Progenitor cell of endocrine pancreas (in vitro differentiated cells): ENCODE results near the gene SMIM26. TPM values are rescaled to one million over a fixed set of nuclear protein-coding genes. Genes with fewer than 3 reads are reported as not detected.
"Not testable (repeated sequence)": the region's sequence is repeated elsewhere in the genome, so short reads cannot be mapped to it uniquely, and the experiment has no call there.

Experiments used
- DNase-seq: peaks from one replicate; pipeline ENCODE4 v3.0.0; 2021; ENCODE audit warnings: low spot score; ENCODE audit not compliant: unreplicated experiment
- H3K27ac Mint-ChIP-seq: 2 replicates; pipeline ENCODE4 v1.8.0; 2021; ENCODE audit warnings: mild to moderate bottlenecking, moderate library complexity, mixed read lengths
- H3K27me3 Mint-ChIP-seq: 2 replicates; pipeline ENCODE4 v1.8.0; 2021; ENCODE audit warnings: mixed read lengths
- H3K36me3 Mint-ChIP-seq: 2 replicates; pipeline ENCODE4 v1.8.0; 2022; ENCODE audit warnings: mixed read lengths; ENCODE audit not compliant: insufficient read depth
- H3K4me1 Mint-ChIP-seq: 2 replicates; pipeline ENCODE4 v1.8.0; 2021; ENCODE audit warnings: low read depth, mixed read lengths
- H3K4me3 Mint-ChIP-seq: 2 replicates; pipeline ENCODE4 v1.8.0; 2021; ENCODE audit warnings: low read depth, mild to moderate bottlenecking, moderate library complexity, mixed read lengths
- H3K9me3 Mint-ChIP-seq: 2 replicates; pipeline ENCODE4 v1.8.0; 2021; ENCODE audit warnings: low read depth, mixed read lengths
- long read RNA-seq: library from polyadenylated mRNA; unstranded; transcript quantifications from one replicate; pipeline ENCODE4 v2.0.0, GENCODE V29; 2020
- total RNA-seq: library from RNA; stranded (reverse); gene quantifications from 2 replicates; pipeline ENCODE4 v1.2.1, GENCODE V29; 2021
- TF ChIP-seq, protein P1 (sequence below): fragments of 200-600 bp; sonication (generic); IDR thresholded peaks from one replicate; pipeline ENCODE4 v1.5.0; 2021; ENCODE audit warnings: antibody characterized with exemption, mild to moderate bottlenecking; ENCODE audit not compliant: unreplicated experiment

The SMIM26 gene, protein sequence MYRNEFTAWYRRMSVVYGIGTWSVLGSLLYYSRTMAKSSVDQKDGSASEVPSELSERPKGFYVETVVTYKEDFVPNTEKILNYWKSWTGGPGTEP
- 61.0 and 66.1 TPM in 2 replicates for total RNA-seq
- long read RNA-seq, transcript SMIM26-202 (2 exons, 575 nt): major isoform, 8 of 12 reads
- long read RNA-seq, partial matches to known transcripts: 0 of 12 reads
- long read RNA-seq, other reads (novel, unspliced or antisense): 0 of 12 reads

DNA sequence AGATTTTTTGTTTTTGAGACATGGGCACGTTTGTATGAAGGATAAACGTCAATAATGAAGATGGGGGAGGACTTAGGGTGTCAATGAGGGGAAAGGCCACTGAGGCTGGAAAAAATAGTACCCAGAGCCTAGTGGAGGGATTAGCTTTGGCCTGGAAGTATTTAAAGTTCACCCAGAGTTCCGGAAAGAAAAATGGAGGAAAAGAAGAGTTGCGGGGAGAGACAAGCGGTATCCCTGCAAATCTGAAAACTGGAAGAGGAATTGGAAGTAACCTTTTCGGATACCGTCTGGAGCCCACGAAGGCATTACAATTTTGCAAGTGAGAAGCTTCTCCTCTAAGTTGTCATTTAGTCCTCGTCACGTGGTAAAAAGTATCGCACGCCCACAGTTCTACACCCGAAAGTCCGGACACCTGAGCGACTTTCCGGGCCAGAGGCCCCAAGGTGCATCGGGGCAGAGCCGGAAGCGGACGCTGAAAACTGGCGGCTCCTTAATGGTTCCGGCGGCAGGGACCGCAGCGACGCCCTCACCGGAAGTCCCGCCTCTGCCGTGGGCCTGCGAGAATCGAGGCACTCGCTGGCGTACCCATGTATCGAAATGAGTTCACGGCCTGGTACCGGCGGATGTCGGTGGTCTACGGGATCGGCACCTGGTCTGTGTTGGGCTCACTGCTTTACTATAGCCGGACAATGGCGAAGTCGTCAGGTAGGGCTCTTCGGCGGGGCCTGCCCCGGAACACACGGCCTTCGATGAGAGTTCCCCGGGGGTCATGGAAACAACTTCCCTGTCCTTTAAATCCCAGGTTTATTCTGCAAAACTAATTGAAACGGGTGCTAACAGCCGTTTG lies at the start of gene SMIM26:
Gene SMIM26, plus strand, starts transcription at position 541 of the 847 bp plus-strand sequence. Its CDS starts 47 bp downstream, at position 588.
- Mint-ChIP-seq H3K4me3 (peak within 1 kb of the TSS; percentile 92), H3K9me3 (peaks cover 3% of the 10 kb centered on the region), H3K27ac (peak within 1 kb of the TSS; percentile 98), H3K4me1 (peaks cover 8% of the 10 kb centered on the region), H3K27me3 (no peaks in the 10 kb centered on the region), H3K36me3 (peaks cover 12% of the 10 kb centered on the region)
- peak; percentile 66 for DNase-seq
- TF ChIP-seq, protein P1, sequence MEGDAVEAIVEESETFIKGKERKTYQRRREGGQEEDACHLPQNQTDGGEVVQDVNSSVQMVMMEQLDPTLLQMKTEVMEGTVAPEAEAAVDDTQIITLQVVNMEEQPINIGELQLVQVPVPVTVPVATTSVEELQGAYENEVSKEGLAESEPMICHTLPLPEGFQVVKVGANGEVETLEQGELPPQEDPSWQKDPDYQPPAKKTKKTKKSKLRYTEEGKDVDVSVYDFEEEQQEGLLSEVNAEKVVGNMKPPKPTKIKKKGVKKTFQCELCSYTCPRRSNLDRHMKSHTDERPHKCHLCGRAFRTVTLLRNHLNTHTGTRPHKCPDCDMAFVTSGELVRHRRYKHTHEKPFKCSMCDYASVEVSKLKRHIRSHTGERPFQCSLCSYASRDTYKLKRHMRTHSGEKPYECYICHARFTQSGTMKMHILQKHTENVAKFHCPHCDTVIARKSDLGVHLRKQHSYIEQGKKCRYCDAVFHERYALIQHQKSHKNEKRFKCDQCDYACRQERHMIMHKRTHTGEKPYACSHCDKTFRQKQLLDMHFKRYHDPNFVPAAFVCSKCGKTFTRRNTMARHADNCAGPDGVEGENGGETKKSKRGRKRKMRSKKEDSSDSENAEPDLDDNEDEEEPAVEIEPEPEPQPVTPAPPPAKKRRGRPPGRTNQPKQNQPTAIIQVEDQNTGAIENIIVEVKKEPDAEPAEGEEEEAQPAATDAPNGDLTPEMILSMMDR: no peak

DNA sequence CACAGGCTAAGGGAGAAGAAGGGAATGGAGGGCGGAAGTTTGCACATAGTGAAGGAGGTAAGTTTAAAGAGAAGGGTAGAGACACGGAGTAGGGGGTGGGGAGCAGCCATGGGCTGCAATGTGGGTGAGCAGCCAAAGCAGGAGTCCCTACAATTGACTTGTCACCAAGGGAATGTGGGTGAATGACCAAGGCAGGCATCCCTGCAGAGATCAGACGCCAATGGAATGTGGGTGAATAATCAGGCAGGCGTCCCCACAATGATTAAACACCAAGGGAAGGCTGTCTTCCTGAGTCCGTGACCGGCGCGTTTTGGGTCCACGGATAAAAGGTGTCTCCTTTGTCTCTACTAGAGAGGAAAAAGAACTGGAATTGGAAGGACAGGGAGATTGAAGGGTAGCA lies 45.2 kb upstream of the SMIM26 start:
- not testable (repeated sequence) for H3K27ac Mint-ChIP-seq, DNase-seq, H3K4me3 Mint-ChIP-seq, H3K9me3 Mint-ChIP-seq, H3K4me1 Mint-ChIP-seq, H3K27me3 Mint-ChIP-seq
- H3K36me3 Mint-ChIP-seq: peaks cover 14% of the 10 kb centered on the region

DNA sequence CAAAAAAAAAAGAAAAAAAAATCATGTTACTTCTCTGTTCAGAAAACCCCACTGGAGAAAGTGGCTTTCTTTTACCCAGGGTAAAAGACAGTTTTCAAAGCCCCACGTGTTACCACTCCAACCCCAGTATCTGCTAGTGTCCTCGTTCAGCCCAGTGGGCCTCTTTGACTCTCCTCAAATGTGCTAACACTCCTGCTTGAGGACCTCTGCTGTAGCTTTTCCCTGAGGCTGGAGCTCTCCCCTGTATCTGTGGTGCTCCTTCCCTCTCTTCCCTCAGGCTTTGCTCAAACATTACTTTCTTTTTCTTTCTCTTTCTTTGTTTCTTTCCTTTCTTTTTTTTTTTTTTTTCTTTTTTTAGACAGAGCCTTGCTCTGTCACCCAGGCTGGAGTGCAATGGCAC lies 44.2 kb upstream of the SMIM26 start:
- Mint-ChIP-seq H3K27ac (peak overlapping the region; percentile 21), H3K27me3 (no peaks in the 10 kb centered on the region), H3K4me3 (no peak overlapping the region), H3K36me3 (peaks cover 16% of the 10 kb centered on the region), H3K9me3 (no peaks in the 10 kb centered on the region), H3K4me1 (no peaks in the 10 kb centered on the region)
- TF ChIP-seq, protein P1: no peak
- DNase-seq: no peak

DNA sequence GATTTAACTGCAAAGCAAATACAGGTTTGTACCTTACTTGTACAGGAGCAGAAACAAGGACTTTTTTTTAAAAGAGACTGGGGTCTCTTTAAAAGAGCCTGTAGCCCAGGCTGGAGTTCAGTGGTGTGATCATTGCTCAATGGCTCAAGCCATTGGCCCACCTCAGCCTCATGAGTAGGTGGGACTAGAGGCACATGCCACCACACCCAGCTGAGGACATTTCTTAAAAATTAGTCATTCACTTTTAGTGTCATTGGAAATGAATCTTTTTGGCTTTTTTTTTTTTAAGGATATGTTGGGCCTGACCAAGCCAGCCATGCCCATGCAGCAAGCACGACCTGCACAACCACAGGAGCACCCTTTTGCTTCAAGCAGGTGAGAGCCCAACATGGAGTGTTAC lies 42.6 kb upstream of the SMIM26 start:
- H3K4me1 Mint-ChIP-seq: no peaks in the 10 kb centered on the region
- TF ChIP-seq, protein P1: no peak
- no peak overlapping the region for H3K27ac Mint-ChIP-seq
- no peaks in the 10 kb centered on the region for H3K9me3 Mint-ChIP-seq
- H3K27me3 Mint-ChIP-seq: no peaks in the 10 kb centered on the region
- peaks cover 21% of the 10 kb centered on the region for H3K36me3 Mint-ChIP-seq
- DNase-seq: no peak
- no peak overlapping the region for H3K4me3 Mint-ChIP-seq

DNA sequence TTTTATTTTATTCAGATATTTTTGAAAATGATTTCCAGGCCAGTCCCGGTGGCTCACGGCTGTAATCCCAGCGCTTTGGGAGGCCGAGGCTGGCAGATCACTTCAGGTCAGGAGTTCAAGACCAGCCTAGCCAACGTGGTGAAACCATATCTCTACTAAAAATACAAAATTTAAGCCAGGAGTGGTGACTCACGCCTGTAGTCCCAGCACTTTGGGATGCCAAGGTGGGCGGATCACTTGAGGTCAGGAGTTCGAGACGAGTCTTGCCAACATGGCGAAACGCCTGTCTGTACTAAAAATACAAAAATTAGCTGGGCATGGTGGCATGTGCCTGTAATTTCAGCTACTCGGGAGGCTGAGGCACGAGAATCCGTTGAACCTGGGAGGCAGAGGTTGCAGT lies 40.5 kb upstream of the SMIM26 start:
- H3K9me3 Mint-ChIP-seq, H3K27me3 Mint-ChIP-seq, H3K4me3 Mint-ChIP-seq, DNase-seq, H3K27ac Mint-ChIP-seq, H3K4me1 Mint-ChIP-seq: not testable (repeated sequence)
- peaks cover 27% of the 10 kb centered on the region for H3K36me3 Mint-ChIP-seq

DNA sequence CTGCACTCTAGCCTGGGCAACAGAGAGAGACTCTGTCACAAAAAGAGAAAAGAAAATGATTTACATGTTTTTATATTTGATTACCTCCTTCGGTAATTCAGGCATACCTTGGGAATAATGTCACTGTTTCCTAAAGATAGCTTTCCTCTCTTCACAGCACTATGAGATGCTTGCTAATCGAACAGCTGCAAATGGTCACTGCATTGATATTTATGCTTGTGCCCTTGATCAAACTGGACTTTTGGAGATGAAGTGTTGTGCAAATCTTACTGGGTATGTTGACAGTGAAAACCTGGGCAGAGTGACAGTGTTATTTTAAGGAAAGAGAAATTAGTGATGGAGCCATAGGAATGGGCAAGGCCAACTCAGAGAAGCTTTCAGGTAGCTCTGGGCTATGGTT lies 39.9 kb upstream of the SMIM26 start:
- no peaks in the 10 kb centered on the region for H3K27me3 Mint-ChIP-seq
- H3K4me3 Mint-ChIP-seq: no peak overlapping the region
- DNase-seq: no peak
- H3K4me1 Mint-ChIP-seq: no peaks in the 10 kb centered on the region
- TF ChIP-seq, protein P1: no peak
- H3K9me3 Mint-ChIP-seq: no peaks in the 10 kb centered on the region
- H3K27ac Mint-ChIP-seq: no peak overlapping the region
- H3K36me3 Mint-ChIP-seq: peaks cover 33% of the 10 kb centered on the region
